Stimulated activated CD8-positive, alpha-beta memory T cell treated with anti-CD3 and anti-CD28 coated beads, Interleukin-15, amount 100 ng/mL, for 48 hours (primary cell): ENCODE measurements around the gene SUSD5.
"Not testable (repeated sequence)": the region's sequence is repeated elsewhere in the genome, so short reads cannot be mapped to it uniquely, and the experiment has no call there.

Source experiments
- DNase-seq, 2 donors: peaks; one replicate each; pipeline ENCODE4 v3.0.0-alpha.2; 2020; ENCODE audit warnings: low read depth in 2 of 2

The SUSD5 gene

GRCh38 chr3:33115024-33115768, 103.4 kb downstream of the SUSD5 start:
- DNase-seq, result no peak

DNA sequence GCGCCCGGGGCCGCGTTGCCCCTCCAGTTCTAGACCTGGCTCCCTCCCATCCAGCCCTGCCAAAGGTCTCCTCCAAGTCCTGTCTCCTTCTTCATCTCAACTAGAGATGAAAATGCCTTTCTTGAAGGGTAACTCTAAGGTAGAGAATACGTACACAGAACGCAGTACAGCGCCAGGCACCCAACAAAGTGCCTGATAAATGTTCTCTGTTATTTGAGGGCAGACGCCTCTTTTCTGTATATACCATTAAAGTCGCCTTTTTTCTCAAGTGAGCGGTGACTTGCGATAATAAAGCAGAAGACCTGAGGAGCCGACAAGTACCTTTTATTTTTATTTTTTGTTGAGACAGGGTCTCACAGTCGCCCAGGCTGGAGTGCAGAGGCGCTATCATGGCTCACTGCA, 104.0 kb downstream of the SUSD5 start:
- no peak for DNase-seq

DNA sequence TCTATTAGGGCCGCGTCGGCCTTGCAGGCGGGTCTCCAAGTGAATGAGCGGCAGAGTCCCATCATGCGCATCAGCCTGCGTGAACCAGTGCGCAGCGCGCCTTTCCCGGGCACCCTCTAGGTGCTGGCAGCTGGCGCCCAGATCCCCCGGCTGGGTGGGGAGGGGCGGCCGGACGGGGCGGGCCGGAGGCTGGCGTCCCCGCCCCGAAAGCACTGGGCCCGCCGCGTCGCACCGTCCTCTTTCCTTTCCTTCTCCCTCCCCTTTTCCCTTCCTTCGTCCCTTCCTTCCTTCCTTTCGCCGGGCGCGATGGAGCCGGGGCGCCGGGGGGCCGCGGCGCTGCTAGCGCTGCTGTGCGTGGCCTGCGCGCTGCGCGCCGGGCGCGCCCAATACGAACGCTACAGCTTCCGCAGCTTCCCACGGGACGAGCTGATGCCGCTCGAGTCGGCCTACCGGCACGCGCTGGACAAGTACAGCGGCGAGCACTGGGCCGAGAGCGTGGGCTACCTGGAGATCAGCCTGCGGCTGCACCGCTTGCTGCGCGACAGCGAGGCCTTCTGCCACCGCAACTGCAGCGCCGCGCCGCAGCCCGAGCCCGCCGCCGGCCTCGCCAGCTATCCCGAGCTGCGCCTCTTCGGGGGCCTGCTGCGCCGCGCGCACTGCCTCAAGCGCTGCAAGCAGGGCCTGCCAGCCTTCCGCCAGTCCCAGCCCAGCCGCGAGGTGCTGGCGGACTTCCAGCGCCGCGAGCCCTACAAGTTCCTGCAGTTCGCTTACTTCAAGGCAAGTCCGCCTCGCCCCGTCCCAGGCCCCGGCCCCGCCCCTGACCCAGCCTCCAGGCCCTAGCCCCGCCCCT, 104.6 kb downstream of the SUSD5 start, which contains the start of gene CRTAP:
TSS of gene CRTAP (plus strand) at position 243 of the 850 bp plus-strand sequence. CDS start at position 307, 64 bp downstream.
- DNase-seq, result peak; percentile 84

GRCh38 chr3:33111581-33111980, 107.0 kb downstream of the SUSD5 start:
- DNase-seq, result no peak

GRCh38 chr3:33106854-33107253, 111.8 kb downstream of the SUSD5 start:
- DNase-seq, result not testable (repeated sequence)

- no peak for DNase-seq
Observed at GRCh38 chr3:33105341-33105948, 113.2 kb downstream of the SUSD5 start.

DNA sequence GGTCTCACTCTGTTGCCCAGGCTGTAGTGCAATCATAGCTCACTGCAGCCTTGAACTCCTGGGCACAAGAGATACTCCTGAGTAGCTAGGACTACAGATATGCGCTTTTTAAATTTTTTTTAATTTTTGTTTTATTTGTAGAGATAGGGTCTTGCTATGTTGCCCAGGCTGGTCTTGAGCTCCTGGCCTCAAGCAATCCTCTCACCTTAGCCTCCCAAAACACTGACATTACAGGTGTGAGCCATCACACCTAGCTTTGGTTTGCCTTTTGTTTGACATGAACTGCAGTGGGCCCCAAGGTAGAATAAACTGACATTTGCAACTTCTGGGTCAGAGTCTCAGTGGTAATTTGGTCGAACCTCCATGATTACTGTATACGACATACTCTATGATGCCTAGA, 113.8 kb downstream of the SUSD5 start:
- DNase-seq, result no peak

- DNase-seq, result no peak
Observed at GRCh38 chr3:33103480-33103879, 115.1 kb downstream of the SUSD5 start.

- no peak for DNase-seq
Observed at GRCh38 chr3:33103034-33103433, 115.6 kb downstream of the SUSD5 start.

DNA sequence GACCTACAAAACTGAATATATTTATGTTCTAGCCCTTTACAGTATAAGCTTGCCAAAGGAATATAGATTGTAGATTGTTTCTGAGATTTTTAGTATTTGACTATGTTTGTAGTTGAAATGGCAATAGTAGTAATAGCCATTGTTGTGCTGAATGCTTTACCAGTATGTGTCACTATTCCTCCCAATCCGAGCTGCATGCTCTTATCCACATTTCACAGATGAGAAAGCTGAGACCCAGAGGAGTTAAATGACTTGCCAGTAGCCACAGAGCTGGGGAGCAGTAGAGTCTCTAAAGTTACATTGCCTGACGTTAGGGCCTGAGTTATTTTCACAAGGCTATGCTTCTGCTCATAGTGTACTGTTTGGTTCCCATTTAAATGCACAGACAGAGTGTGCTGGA, 118.4 kb downstream of the SUSD5 start:
- no peak for DNase-seq
